ENCODE measurements around the gene ALG14.
"Not testable (repeated sequence)": the region's sequence is repeated elsewhere in the genome, so short reads cannot be mapped to it uniquely, and the experiment has no call there.

The ALG14 gene

DNA sequence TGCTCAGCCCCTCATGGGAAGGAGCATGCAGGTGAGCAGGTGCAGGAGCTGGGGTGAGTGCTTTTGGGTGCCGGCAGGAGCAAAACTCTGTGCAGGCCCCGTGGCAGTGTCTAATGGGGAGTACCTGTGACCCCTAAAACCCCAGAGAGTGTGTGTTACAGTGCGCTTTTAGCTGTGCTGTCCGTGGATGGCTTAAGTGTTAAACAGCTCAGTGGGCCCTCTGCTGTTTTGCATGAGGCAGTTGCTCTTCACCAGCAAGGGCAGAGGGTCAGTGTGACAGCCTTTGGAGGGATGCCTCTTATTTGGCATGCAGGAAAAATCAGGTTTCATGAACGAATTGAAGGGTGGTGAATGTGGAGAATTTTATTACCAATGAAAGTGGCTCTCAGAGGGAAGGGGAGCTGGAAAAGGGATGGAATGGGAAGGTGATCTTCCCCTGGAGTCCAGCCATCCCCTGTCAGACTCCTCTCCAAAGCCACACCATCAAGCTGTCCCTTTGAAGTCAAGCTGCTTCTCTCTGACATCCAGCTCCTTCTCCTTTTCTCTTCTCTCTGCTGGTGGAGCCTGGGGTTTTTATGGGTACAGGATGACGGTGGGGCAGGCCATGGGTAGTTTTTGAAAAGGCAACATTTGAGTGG, 17.0 kb upstream of the ALG14 start:
- H3K4me3 ChIP-seq (ENCODE audit: low read depth, low read length): no peak overlapping the region

GRCh38 chr1:95088303-95088702, 15.6 kb upstream of the ALG14 start:
- no peak overlapping the region for H3K4me3 ChIP-seq (ENCODE audit: low read depth, low read length)

DNA sequence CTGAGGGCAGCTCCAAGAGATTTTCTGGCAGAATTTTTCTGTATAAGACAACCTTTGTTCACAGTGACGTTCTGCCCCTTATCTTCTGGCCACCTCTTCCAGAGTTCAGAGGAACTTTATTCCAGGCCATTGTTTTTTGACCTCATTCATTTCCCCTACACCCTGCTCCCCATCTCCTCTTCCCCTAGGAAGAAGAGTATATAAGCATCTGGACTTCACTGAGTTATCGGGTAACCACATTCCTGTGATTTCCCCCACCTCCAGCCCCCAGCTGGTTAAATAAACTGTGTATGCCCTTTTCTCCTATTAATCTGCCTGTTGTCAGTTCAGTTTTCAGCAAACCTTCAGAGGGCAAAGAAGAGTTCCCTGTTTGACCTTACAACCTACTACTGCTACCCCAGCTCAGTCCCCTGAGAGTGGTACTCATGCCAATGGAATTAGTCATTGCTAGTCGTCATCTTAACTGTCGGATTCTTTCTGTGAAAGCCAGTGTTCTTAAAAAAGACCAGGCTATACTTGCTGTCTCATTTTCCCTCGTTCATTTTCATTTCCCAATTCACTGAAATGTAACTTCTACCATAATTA, 14.3 kb upstream of the ALG14 start:
- no peak overlapping the region for H3K4me3 ChIP-seq (ENCODE audit: low read depth, low read length)

DNA sequence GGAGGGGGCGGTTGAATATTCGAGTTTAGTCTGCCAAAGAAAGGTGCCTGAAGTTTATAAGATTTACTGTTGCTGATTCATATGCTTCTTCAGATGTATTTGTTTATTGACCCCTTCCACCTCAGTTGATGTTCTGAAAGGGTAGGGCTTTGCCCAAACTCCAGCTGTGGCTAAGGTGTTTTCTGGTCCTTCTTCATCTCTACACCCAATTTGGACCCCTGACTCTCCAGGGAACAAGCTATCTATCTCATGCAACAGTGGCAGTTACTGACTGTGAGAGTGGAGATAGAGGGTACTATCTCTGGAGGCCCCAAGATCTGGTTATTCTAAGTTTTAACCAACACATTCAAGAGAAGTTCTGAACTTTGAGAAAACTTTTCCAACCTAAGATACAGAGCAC, 12.6 kb upstream of the ALG14 start:
- H3K4me3 ChIP-seq (ENCODE audit: low read depth, low read length): no peak overlapping the region

DNA sequence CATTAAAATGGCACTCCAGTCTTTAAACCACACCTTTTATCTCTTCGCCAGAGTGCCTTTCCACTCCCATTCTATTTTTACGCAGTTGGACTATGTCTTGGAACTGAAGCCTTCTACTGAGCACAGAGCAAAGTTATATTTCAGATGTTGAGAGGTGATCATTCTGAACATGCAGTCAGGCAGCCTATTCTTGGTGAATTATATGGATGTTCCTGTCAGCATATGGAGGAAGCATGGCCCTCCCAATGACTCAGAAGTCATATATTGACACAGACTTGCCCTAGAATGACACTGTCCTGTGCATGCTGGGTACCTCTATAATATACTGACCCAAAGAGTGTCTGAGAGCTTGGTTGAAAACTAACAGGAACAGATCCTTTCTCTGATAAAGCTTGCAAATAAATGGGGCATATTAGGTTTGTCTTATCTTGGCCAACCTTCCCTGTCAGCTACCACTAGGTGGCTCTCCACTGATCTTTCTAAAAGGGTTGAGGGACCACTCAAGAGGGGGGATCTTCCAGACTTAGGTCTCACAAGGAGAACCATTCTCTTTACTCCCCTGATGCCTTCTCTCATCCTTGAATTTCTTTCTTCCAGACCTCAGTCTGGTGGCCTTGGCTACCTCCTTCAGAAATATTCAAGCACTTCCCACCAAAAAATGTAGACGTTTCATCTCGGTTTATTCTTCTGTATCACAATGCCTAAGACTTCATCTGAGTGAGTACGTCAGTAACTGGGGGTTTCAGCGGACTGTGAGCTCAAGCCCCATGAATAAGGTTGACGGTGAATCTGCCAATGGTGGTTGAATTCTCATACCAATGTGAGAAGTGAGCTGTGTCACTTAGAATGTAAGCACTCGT, 11.8 kb upstream of the ALG14 start:
- no peak overlapping the region for H3K4me3 ChIP-seq (ENCODE audit: low read depth, low read length)

GRCh38 chr1:95080879-95081278, 8.1 kb upstream of the ALG14 start:
- no peak overlapping the region for H3K4me3 ChIP-seq (ENCODE audit: low read depth, low read length)

- H3K4me3 ChIP-seq (ENCODE audit: low read depth, low read length): no peak overlapping the region
These were observed 7.7 kb upstream of the ALG14 start for GRCh38 chr1:95080446-95080845.

DNA sequence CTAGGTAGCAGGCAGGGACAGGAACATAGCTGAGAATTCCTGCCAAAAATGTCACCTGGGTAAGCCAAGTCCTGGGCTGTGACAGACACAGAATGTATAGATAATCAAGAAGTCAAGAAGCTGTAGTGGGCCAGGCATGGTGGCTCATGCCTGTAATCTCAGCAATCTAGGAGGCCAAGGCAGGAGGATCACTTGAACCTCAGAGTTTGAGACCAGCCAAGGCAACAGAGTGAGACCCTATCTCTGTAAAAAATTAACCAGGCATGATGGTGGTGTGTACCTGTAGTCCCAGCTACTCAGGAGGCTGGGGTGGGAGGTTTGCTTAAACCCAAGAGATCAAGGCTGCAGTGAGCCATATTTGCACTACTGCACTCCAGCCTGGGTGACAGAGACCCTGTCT, 3.3 kb upstream of the ALG14 start:
- no peak overlapping the region for H3K4me3 ChIP-seq (ENCODE audit: low read depth, low read length)

DNA sequence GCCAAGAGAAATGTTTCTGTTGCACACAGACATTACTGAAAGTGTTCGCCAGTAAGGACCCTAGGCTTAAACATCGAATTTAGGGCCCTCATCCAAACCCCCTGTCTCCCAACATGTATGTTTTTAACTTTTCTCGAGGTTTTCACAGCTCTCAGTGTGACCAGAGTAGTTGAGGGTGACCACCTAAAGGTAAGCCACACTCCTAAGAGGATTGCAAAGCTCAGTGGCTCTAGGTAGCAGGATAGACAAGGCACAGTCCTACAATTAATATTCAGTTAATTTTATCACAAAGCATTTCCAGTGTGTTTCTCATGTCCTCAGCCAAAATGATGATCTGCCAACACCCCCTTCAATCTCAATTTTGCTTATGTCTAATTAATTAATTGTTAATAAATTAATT, 695 bp upstream of the ALG14 start:
- peak overlapping the region; percentile 90 for H3K4me3 ChIP-seq (ENCODE audit: low read depth, low read length)

DNA sequence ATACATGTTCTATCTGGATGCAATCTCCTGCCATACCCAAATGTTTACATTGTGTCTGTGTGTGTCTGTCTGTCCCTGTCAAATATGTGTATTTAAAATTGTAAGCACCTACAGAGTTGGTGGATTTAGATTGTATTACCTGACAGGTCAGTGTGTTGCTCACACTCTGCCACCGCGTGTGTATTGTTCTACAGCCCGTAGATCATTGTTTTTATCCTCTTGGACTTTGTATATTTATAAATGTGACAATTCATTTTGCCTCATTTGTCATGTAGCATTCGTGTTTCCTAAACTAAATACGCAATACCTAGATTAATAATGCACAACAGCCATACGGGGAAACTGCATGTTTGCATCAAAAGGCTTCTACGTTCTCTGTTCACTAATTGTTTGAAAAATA, 634 bp downstream of the ALG14 start:
- peak overlapping the region; percentile 90 for H3K4me3 ChIP-seq (ENCODE audit: low read depth, low read length)

- H3K4me3 ChIP-seq (ENCODE audit: low read depth, low read length): no peak overlapping the region
These were observed 1.2 kb downstream of the ALG14 start for GRCh38 chr1:95071539-95071938.

DNA sequence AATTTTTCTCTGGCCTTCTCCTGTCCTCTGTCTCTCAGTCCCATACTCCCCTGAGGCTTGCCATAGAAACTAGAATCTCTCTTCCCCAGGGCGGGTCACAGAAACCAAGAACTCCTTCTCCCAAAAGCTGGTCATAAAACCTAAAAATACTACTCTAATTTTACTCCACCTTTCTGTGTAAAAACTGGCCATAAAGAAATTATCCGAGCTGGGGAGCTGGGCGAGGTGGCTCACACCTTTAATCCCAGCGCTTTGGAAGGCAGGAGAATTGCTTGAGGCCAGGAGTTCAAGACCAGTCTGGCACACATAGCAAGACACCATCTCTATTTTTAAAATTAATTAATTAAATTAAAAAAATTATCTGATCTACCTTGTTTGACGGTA, 3.0 kb downstream of the ALG14 start:
- H3K4me3 ChIP-seq (ENCODE audit: low read depth, low read length): no peak overlapping the region

DNA sequence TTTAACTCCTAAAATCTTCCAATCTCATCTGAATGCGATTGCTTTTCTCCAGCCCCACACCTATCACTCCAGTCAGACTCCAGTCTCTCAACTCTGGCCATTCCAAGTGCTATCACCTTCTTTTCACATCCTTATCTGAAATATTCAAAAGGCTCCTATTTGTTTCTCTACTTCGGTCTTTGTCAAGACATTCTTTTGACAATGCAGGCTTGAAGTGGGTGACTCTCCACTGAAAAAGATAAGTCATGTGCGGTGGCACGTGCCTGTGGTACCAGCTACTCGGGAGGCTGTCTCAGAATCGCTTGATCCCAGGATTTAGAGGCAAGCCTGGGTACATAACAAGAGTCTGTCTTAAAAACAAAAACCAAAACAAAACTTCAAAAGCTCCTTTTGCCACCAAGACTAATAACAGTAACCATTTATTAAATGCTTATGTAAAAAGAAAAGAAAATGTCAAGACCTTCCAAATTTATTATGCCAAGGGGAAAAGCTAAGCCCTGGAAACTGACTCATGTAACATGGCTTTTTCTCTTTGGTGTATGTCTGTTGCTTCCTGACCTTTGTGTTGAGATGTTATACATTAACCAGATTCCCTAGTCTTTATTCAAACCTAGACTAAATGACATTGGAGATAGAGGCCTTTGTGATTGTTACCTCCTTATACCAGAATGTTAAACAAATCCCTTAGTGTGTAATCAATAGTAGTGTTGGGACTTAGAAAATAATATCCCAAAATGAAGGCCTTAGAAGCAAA, 3.6 kb downstream of the ALG14 start:
- no peak overlapping the region for H3K4me3 ChIP-seq (ENCODE audit: low read depth, low read length)

DNA sequence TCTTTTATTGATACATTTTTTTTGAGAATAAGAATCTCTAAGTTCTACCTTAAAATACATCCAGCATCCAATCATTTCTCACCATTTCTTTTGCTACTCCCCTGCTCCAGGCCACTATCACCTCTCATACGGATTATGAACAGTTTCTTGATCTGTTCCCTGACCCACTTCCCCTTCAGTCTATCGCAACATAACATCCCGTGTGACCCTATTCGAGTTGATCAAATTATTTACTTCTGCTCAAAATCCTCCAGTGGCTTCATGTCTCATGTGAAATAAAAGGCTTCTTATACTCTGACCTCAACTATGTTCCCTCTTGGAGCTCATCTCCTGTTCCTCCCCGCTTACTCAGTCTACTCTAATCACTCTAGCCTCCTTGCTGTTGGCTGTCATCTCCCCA, 5.2 kb downstream of the ALG14 start:
- no peak overlapping the region for H3K4me3 ChIP-seq (ENCODE audit: low read depth, low read length)

GRCh38 chr1:95067062-95067461, 5.7 kb downstream of the ALG14 start:
- no peak overlapping the region for H3K4me3 ChIP-seq (ENCODE audit: low read depth, low read length)

GRCh38 chr1:95061445-95062006, 11.2 kb downstream of the ALG14 start:
- H3K4me3 ChIP-seq (ENCODE audit: low read depth, low read length): no peak overlapping the region

GRCh38 chr1:95058974-95059373, 13.8 kb downstream of the ALG14 start:
- H3K4me3 ChIP-seq (ENCODE audit: low read depth, low read length): no peak overlapping the region

- no peak overlapping the region for H3K4me3 ChIP-seq (ENCODE audit: low read depth, low read length)
These were observed 15.4 kb downstream of the ALG14 start for GRCh38 chr1:95057351-95057750.

- no peak overlapping the region for H3K4me3 ChIP-seq (ENCODE audit: low read depth, low read length)
These were observed 22.8 kb downstream of the ALG14 start for GRCh38 chr1:95049935-95050334.

DNA sequence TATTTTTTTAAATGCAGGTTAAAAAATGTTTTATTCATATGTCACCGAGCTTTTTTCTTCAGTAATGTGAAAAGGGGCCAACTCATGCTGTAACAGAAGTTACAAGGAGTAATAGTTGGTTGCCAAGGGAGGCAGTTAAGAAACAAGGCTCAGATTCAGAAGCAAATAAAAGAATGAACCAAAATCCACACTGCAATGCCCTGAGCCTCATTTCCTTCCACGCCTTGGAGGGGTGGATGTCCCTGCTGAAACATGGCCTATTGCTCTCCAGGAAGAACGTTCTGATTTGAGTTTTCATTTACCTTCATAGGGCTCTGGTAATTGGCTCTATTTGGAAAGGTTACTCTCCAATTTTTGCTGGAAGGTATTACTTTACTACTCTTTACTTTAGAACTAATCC, 24.4 kb downstream of the ALG14 start:
- H3K4me3 ChIP-seq (ENCODE audit: low read depth, low read length): no peak overlapping the region

DNA sequence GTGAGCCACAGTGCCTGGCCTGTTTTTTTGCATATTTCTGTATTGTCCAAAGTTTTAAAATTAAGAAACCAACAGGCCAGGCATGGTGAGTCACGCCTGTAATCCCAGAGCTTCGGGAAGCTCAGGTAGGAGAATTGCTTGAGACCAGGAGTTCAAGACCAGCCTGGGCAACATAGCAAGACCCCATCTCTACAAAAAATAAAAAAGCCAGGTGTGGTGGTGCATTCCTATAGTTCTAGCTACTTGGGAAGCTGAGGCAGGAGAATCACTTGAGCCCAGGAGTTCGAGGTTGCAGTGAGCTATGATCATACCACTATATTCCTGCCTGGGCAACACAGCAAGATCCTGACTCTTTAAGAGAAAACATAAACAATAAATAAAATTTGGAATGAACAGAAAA, 25.1 kb downstream of the ALG14 start:
- not testable (repeated sequence) for H3K4me3 ChIP-seq (ENCODE audit: low read depth, low read length)
